Nephron (organoid): ENCODE measurements around the gene RINT1.

Experiments
- H3K27ac Mint-ChIP-seq, 3 experiments: 2 replicates each; pipeline ENCODE4 v1.8.0; 2020; ENCODE audit warnings: mixed read lengths in 3 of 3, mild to moderate bottlenecking in 2 of 3, moderate library complexity in 1 of 3
- H3K27me3 Mint-ChIP-seq: 2 replicates; pipeline ENCODE4 v1.8.0; 2021; ENCODE audit warnings: low read depth, mild to moderate bottlenecking, moderate library complexity, mixed read lengths
- H3K36me3 Mint-ChIP-seq: 2 replicates; pipeline ENCODE4 v1.8.0; 2020; ENCODE audit warnings: low read depth, mixed read lengths
- H3K4me1 Mint-ChIP-seq: 2 replicates; pipeline ENCODE4 v1.8.0; 2020; ENCODE audit warnings: mixed read lengths
- H3K4me3 Mint-ChIP-seq, 3 experiments: 2 replicates each; pipeline ENCODE4 v1.8.0; 2020; ENCODE audit warnings: mild to moderate bottlenecking in 3 of 3, mixed read lengths in 3 of 3, moderate library complexity in 2 of 3
- H3K9me3 Mint-ChIP-seq: 2 replicates; pipeline ENCODE4 v1.8.0; 2020; ENCODE audit warnings: mixed read lengths
- CTCF ChIP-seq, 3 experiments: fragments of 200-600 bp; sonication (generic); IDR thresholded peaks; one replicate each; pipeline ENCODE4 v1.5.0; 2021; ENCODE audit warnings: antibody characterized with exemption in 3 of 3; ENCODE audit not compliant: unreplicated experiment in 3 of 3

Gene RINT1

GRCh38 chr7:105530126-105530525, 1.9 kb upstream of the RINT1 start:
- peaks cover 4% of the 10 kb centered on the region for H3K36me3 Mint-ChIP-seq
- peak overlapping the region; percentile 5 to 56 (median 21) for H3K4me3 Mint-ChIP-seq
- peaks cover 13% of the 10 kb centered on the region for H3K4me1 Mint-ChIP-seq
- no peaks in the 10 kb centered on the region for H3K27me3 Mint-ChIP-seq
- H3K27ac Mint-ChIP-seq = no peak overlapping the region
- no peaks in the 10 kb centered on the region for H3K9me3 Mint-ChIP-seq
- TF ChIP-seq CTCF (IDR thresholded peaks at IDR 0.05; ENCODE audit: unreplicated experiment in 3 of 3) = no peak

GRCh38 chr7:105530546-105530945, 1.5 kb upstream of the RINT1 start:
- Mint-ChIP-seq H3K27ac (no peak overlapping the region), H3K4me1 (peaks cover 13% of the 10 kb centered on the region), H3K36me3 (peaks cover 4% of the 10 kb centered on the region), H3K27me3 (no peaks in the 10 kb centered on the region), H3K4me3 (peak overlapping the region in 2 of 3 experiments; percentile 5 to 56), H3K9me3 (no peaks in the 10 kb centered on the region)
- no peak for TF ChIP-seq CTCF (IDR thresholded peaks at IDR 0.05; ENCODE audit: unreplicated experiment in 3 of 3)

GRCh38 chr7:105532709-105533460, 884 bp downstream of the RINT1 start:
- Mint-ChIP-seq H3K27ac (peak overlapping the region; percentile 80 to 93 (median 92)), H3K27me3 (no peaks in the 10 kb centered on the region), H3K36me3 (peaks cover 8% of the 10 kb centered on the region), H3K4me1 (peaks cover 13% of the 10 kb centered on the region), H3K9me3 (no peaks in the 10 kb centered on the region), H3K4me3 (peak overlapping the region; percentile 95 to 98 (median 96))
- TF ChIP-seq CTCF (IDR thresholded peaks at IDR 0.05; ENCODE audit: unreplicated experiment in 3 of 3) = no peak

DNA sequence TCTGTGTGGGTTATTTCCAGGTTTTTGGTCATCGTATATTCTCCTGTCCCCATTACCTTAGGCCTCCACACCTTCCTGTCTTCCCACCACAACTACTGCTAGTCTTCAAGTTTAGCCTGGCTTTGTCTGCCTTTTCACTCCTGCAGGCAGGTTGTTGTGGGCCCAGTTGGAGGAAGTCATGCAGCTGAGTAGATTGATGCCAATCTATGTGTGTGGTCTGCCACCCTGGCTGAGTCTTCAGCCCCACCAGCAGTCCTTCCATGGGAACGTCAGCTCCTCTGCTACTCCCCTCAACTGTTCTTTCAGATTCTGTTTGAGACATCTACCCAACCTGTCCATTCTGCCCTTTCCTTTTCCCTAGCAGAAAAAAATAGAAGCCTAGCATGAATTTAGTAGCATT, 6.3 kb downstream of the RINT1 start:
- Mint-ChIP-seq H3K27me3 (no peaks in the 10 kb centered on the region), H3K4me3 (no peak overlapping the region), H3K9me3 (no peaks in the 10 kb centered on the region), H3K4me1 (peaks cover 1% of the 10 kb centered on the region), H3K36me3 (peaks cover 33% of the 10 kb centered on the region), H3K27ac (no peak overlapping the region)
- TF ChIP-seq CTCF (IDR thresholded peaks at IDR 0.05; ENCODE audit: unreplicated experiment in 3 of 3) = no peak

GRCh38 chr7:105559926-105560325, 27.9 kb downstream of the RINT1 start:
- H3K4me1 Mint-ChIP-seq = no peaks in the 10 kb centered on the region
- H3K36me3 Mint-ChIP-seq = peaks cover 60% of the 10 kb centered on the region
- no peaks in the 10 kb centered on the region for H3K27me3 Mint-ChIP-seq
- no peaks in the 10 kb centered on the region for H3K9me3 Mint-ChIP-seq
- H3K4me3 Mint-ChIP-seq = no peak overlapping the region
- TF ChIP-seq CTCF (IDR thresholded peaks at IDR 0.05; ENCODE audit: unreplicated experiment in 3 of 3) = no peak
- H3K27ac Mint-ChIP-seq = no peak overlapping the region

DNA sequence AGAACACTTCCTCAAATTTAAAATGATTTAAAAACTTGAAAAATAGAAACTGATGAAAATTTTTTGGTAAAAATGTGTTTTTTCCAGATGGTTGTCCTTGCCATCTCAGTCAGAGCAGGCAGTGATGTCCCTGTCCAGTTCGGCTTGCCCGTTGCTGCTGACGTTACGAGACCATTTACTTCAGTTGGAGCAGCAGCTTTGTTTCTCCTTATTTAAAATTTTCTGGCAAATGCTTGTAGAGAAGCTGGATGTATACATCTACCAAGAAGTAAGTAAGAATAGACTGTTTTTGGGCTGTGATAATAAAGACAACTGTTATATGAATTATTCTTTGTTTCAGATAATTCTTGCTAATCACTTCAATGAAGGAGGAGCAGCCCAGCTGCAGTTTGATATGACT, 33.2 kb downstream of the RINT1 start:
- Mint-ChIP-seq H3K9me3 (no peaks in the 10 kb centered on the region), H3K4me3 (no peak overlapping the region), H3K4me1 (no peaks in the 10 kb centered on the region), H3K27me3 (no peaks in the 10 kb centered on the region), H3K36me3 (peaks cover 52% of the 10 kb centered on the region), H3K27ac (no peak overlapping the region)
- no peak for TF ChIP-seq CTCF (IDR thresholded peaks at IDR 0.05; ENCODE audit: unreplicated experiment in 3 of 3)
